ENCODE results near the gene LHFPL2.

GRCh38 chr5:78496373-78496772 lies 152.2 kb downstream of the LHFPL2 start:
- TF ChIP-seq, protein P1, sequence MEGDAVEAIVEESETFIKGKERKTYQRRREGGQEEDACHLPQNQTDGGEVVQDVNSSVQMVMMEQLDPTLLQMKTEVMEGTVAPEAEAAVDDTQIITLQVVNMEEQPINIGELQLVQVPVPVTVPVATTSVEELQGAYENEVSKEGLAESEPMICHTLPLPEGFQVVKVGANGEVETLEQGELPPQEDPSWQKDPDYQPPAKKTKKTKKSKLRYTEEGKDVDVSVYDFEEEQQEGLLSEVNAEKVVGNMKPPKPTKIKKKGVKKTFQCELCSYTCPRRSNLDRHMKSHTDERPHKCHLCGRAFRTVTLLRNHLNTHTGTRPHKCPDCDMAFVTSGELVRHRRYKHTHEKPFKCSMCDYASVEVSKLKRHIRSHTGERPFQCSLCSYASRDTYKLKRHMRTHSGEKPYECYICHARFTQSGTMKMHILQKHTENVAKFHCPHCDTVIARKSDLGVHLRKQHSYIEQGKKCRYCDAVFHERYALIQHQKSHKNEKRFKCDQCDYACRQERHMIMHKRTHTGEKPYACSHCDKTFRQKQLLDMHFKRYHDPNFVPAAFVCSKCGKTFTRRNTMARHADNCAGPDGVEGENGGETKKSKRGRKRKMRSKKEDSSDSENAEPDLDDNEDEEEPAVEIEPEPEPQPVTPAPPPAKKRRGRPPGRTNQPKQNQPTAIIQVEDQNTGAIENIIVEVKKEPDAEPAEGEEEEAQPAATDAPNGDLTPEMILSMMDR (IDR thresholded peaks at IDR 0.05 in 8 of 11, conservative IDR thresholded peaks at IDR 0.05 in 3 of 11): no peak
- TF ChIP-seq POLR2AphosphoS5 (IDR thresholded peaks at IDR 0.05): no peak
- TF ChIP-seq POLR2A (IDR thresholded peaks at IDR 0.05): no peak

Measured in spleen (tissue), 7 donors.